Measurements from ENCODE around the gene EIPR1.

EIPR1 gene

GRCh38 chr2:3233877-3234276 is 143.7 kb downstream of the EIPR1 start:
- Mint-ChIP-seq H3K36me3 (peaks cover 15% of the 10 kb centered on the region), H3K27me3 (no peaks in the 10 kb centered on the region), H3K4me3 (no peak overlapping the region), H3K4me1 (peaks cover 6% of the 10 kb centered on the region), H3K9me3 (peaks cover 5% of the 10 kb centered on the region), H3K27ac (no peak overlapping the region)
- no peak for DNase-seq
- CTCF ChIA-PET: no interaction called here

- no peaks in the 10 kb centered on the region for H3K27me3 Mint-ChIP-seq
- CTCF ChIA-PET: no interaction called here
- H3K9me3 Mint-ChIP-seq: peaks cover 9% of the 10 kb centered on the region
- peaks cover 3% of the 10 kb centered on the region for H3K4me1 Mint-ChIP-seq
- peaks cover 24% of the 10 kb centered on the region for H3K36me3 Mint-ChIP-seq
- H3K27ac Mint-ChIP-seq: no peak overlapping the region
- no peak for DNase-seq
- no peak overlapping the region for H3K4me3 Mint-ChIP-seq
Observed at GRCh38 chr2:3229221-3229620, 148.4 kb downstream of the EIPR1 start.

GRCh38 chr2:3224681-3225080 is 152.9 kb downstream of the EIPR1 start:
- Mint-ChIP-seq H3K4me3 (no peak overlapping the region), H3K9me3 (peaks cover 29% of the 10 kb centered on the region), H3K36me3 (peaks cover 33% of the 10 kb centered on the region), H3K27me3 (no peaks in the 10 kb centered on the region), H3K27ac (no peak overlapping the region), H3K4me1 (peaks cover 29% of the 10 kb centered on the region)
- CTCF ChIA-PET: no interaction called here
- DNase-seq: no peak

GRCh38 chr2:3223080-3223923 is 154.3 kb downstream of the EIPR1 start:
- Mint-ChIP-seq H3K4me1 (peaks cover 29% of the 10 kb centered on the region), H3K36me3 (peaks cover 30% of the 10 kb centered on the region), H3K27me3 (no peaks in the 10 kb centered on the region), H3K27ac (peak overlapping the region; percentile 91), H3K9me3 (peaks cover 25% of the 10 kb centered on the region), H3K4me3 (no peak overlapping the region)
- CTCF ChIA-PET: no interaction called here
- DNase-seq: peak; percentile 59

GRCh38 chr2:3222636-3223035 is 155.0 kb downstream of the EIPR1 start:
- Mint-ChIP-seq H3K4me1 (peaks cover 32% of the 10 kb centered on the region), H3K36me3 (peaks cover 26% of the 10 kb centered on the region), H3K27ac (peak overlapping the region; percentile 91), H3K4me3 (no peak overlapping the region), H3K27me3 (no peaks in the 10 kb centered on the region), H3K9me3 (peaks cover 24% of the 10 kb centered on the region)
- CTCF ChIA-PET: interaction anchor here (1.0 kb wide), 1 partner anchor 13 kb away, joined by 5 read pairs; no protein-coding TSS in a partner anchor
- DNase-seq: peak; percentile 57

GRCh38 chr2:3219536-3219935 is 158.1 kb downstream of the EIPR1 start:
- H3K9me3 Mint-ChIP-seq: peaks cover 22% of the 10 kb centered on the region
- CTCF ChIA-PET: no interaction called here
- no peaks in the 10 kb centered on the region for H3K27me3 Mint-ChIP-seq
- no peak overlapping the region for H3K4me3 Mint-ChIP-seq
- H3K27ac Mint-ChIP-seq: no peak overlapping the region
- peaks cover 24% of the 10 kb centered on the region for H3K36me3 Mint-ChIP-seq
- peaks cover 40% of the 10 kb centered on the region for H3K4me1 Mint-ChIP-seq
- no peak for DNase-seq

GRCh38 chr2:3217646-3218045 is 160.0 kb downstream of the EIPR1 start:
- Mint-ChIP-seq H3K4me3 (no peak overlapping the region), H3K9me3 (peaks cover 16% of the 10 kb centered on the region), H3K27me3 (no peaks in the 10 kb centered on the region), H3K36me3 (peaks cover 25% of the 10 kb centered on the region), H3K27ac (no peak overlapping the region), H3K4me1 (peaks cover 22% of the 10 kb centered on the region)
- CTCF ChIA-PET: interaction anchor here (0.7 kb wide), 1 partner anchor 13 kb away, joined by 3 read pairs; no protein-coding TSS in a partner anchor
- DNase-seq: no peak

- Mint-ChIP-seq H3K27ac (no peak overlapping the region), H3K9me3 (peaks cover 15% of the 10 kb centered on the region), H3K36me3 (peaks cover 24% of the 10 kb centered on the region), H3K4me3 (no peak overlapping the region), H3K4me1 (peaks cover 15% of the 10 kb centered on the region), H3K27me3 (no peaks in the 10 kb centered on the region)
- no peak for DNase-seq
- CTCF ChIA-PET: interaction anchor here (0.7 kb wide), 1 partner anchor 13 kb away, joined by 3 read pairs; no protein-coding TSS in a partner anchor
Observed at GRCh38 chr2:3216841-3217495, 160.7 kb downstream of the EIPR1 start.

GRCh38 chr2:3214806-3215404 is 162.7 kb downstream of the EIPR1 start:
- DNase-seq: no peak
- H3K4me1 Mint-ChIP-seq: peaks cover 12% of the 10 kb centered on the region
- H3K9me3 Mint-ChIP-seq: peaks cover 2% of the 10 kb centered on the region
- peaks cover 19% of the 10 kb centered on the region for H3K36me3 Mint-ChIP-seq
- H3K4me3 Mint-ChIP-seq: no peak overlapping the region
- no peak overlapping the region for H3K27ac Mint-ChIP-seq
- CTCF ChIA-PET: no interaction called here
- no peaks in the 10 kb centered on the region for H3K27me3 Mint-ChIP-seq

- no peak for DNase-seq
- Mint-ChIP-seq H3K4me3 (no peak overlapping the region), H3K4me1 (peaks cover 12% of the 10 kb centered on the region), H3K27me3 (no peaks in the 10 kb centered on the region), H3K9me3 (no peaks in the 10 kb centered on the region), H3K36me3 (peaks cover 19% of the 10 kb centered on the region), H3K27ac (no peak overlapping the region)
- CTCF ChIA-PET: no interaction called here
Observed at GRCh38 chr2:3214065-3214464, 163.6 kb downstream of the EIPR1 start.

- H3K27ac Mint-ChIP-seq: no peak overlapping the region
Observed at GRCh38 chr2:3212984-3213383, 164.6 kb downstream of the EIPR1 start.

GRCh38 chr2:3212061-3212362 is 165.6 kb downstream of the EIPR1 start:
- CTCF ChIA-PET: no interaction called here

More at GRCh38 chr2:3212984-3213383, 164.6 kb downstream of the EIPR1 start:
- CTCF ChIA-PET: no interaction called here
- Mint-ChIP-seq H3K36me3 (peaks cover 19% of the 10 kb centered on the region), H3K4me3 (no peak overlapping the region), H3K9me3 (no peaks in the 10 kb centered on the region), H3K27me3 (no peaks in the 10 kb centered on the region), H3K4me1 (peaks cover 12% of the 10 kb centered on the region)
- DNase-seq: no peak

GRCh38 chr2:3211256-3212060 is 166.2 kb downstream of the EIPR1 start:
- no peak overlapping the region for H3K27ac Mint-ChIP-seq

More at GRCh38 chr2:3212061-3212362, 165.6 kb downstream of the EIPR1 start:
- Mint-ChIP-seq H3K4me1 (peaks cover 6% of the 10 kb centered on the region), H3K36me3 (peaks cover 18% of the 10 kb centered on the region), H3K9me3 (no peaks in the 10 kb centered on the region), H3K27ac (no peak overlapping the region), H3K27me3 (no peaks in the 10 kb centered on the region), H3K4me3 (no peak overlapping the region)
- no peak for DNase-seq

GRCh38 chr2:3210257-3210656 is 167.4 kb downstream of the EIPR1 start:
- Mint-ChIP-seq H3K4me3 (no peak overlapping the region), H3K36me3 (peaks cover 14% of the 10 kb centered on the region), H3K4me1 (peaks cover 4% of the 10 kb centered on the region), H3K27ac (no peak overlapping the region), H3K27me3 (no peaks in the 10 kb centered on the region), H3K9me3 (no peaks in the 10 kb centered on the region)
- no peak for DNase-seq
- CTCF ChIA-PET: no interaction called here

More at GRCh38 chr2:3211256-3212060, 166.2 kb downstream of the EIPR1 start:
- DNase-seq: no peak
- CTCF ChIA-PET: no interaction called here
- Mint-ChIP-seq H3K4me1 (peaks cover 4% of the 10 kb centered on the region), H3K27me3 (no peaks in the 10 kb centered on the region), H3K9me3 (no peaks in the 10 kb centered on the region), H3K36me3 (peaks cover 16% of the 10 kb centered on the region), H3K4me3 (no peak overlapping the region)

Data from activated naive CD4-positive, alpha-beta T cell treated with anti-CD3 and anti-CD28 coated beads, Interleukin-2, amount 10 ng/mL, durations not matched to agents 7 days and 5 days (primary cell).